Activated naive CD8-positive, alpha-beta T cell treated with anti-CD3 and anti-CD28 coated beads, Interleukin-2, amount 50 U/mL, for 24 hours (primary cell): ENCODE measurements around the gene PODXL.

Experiments used
- ATAC-seq: fragments of 150-1000 bp; cut with Tn5 transposase; one replicate; pipeline ENCODE4 v1.10.0; 2021
- DNase-seq: peaks from one replicate; pipeline ENCODE4 v3.0.0; 2021
- H3K27ac Mint-ChIP-seq: one replicate; pipeline ENCODE4 v1.8.0; 2021; ENCODE audit warnings: mild to moderate bottlenecking, mixed read lengths
- H3K27me3 Mint-ChIP-seq: one replicate; pipeline ENCODE4 v1.8.0; 2021; ENCODE audit warnings: mixed read lengths
- H3K36me3 Mint-ChIP-seq: one replicate; pipeline ENCODE4 v1.8.0; 2021; ENCODE audit warnings: low read depth, mixed read lengths
- H3K4me1 Mint-ChIP-seq: one replicate; pipeline ENCODE4 v1.8.0; 2021; ENCODE audit warnings: mixed read lengths
- H3K4me3 Mint-ChIP-seq: one replicate; pipeline ENCODE4 v1.8.0; 2021; ENCODE audit warnings: mild to moderate bottlenecking, moderate library complexity, mixed read lengths
- H3K9me3 Mint-ChIP-seq: one replicate; pipeline ENCODE4 v1.8.0; 2021; ENCODE audit warnings: mixed read lengths

PODXL gene

GRCh38 chr7:131533566-131534561 lies 22.6 kb downstream of the PODXL start:
- Mint-ChIP-seq H3K27me3 (no peaks in the 10 kb centered on the region), H3K9me3 (no peaks in the 10 kb centered on the region), H3K36me3 (no peaks in the 10 kb centered on the region), H3K4me3 (no peak overlapping the region), H3K4me1 (no peaks in the 10 kb centered on the region), H3K27ac (no peak overlapping the region)
- no peak for DNase-seq
- ATAC-seq = no peak

GRCh38 chr7:131533151-131533559 lies 23.3 kb downstream of the PODXL start:
- H3K9me3 Mint-ChIP-seq = no peaks in the 10 kb centered on the region
- H3K36me3 Mint-ChIP-seq = no peaks in the 10 kb centered on the region
- H3K4me1 Mint-ChIP-seq = no peaks in the 10 kb centered on the region
- ATAC-seq = no peak
- H3K4me3 Mint-ChIP-seq = no peak overlapping the region
- DNase-seq = no peak
- H3K27ac Mint-ChIP-seq = no peak overlapping the region
- H3K27me3 Mint-ChIP-seq = no peaks in the 10 kb centered on the region

- ATAC-seq = no peak
- Mint-ChIP-seq H3K36me3 (no peaks in the 10 kb centered on the region), H3K4me3 (no peak overlapping the region), H3K27ac (no peak overlapping the region), H3K27me3 (no peaks in the 10 kb centered on the region), H3K9me3 (no peaks in the 10 kb centered on the region), H3K4me1 (no peaks in the 10 kb centered on the region)
- DNase-seq = no peak
Measured at GRCh38 chr7:131532570-131533091, 23.8 kb downstream of the PODXL start.

- DNase-seq (no peak), ATAC-seq (no peak)
- Mint-ChIP-seq H3K27ac (no peak overlapping the region), H3K27me3 (peaks cover 2% of the 10 kb centered on the region), H3K36me3 (no peaks in the 10 kb centered on the region), H3K4me1 (no peaks in the 10 kb centered on the region), H3K9me3 (no peaks in the 10 kb centered on the region), H3K4me3 (no peak overlapping the region)
Measured at GRCh38 chr7:131530137-131530536, 26.3 kb downstream of the PODXL start.

DNA sequence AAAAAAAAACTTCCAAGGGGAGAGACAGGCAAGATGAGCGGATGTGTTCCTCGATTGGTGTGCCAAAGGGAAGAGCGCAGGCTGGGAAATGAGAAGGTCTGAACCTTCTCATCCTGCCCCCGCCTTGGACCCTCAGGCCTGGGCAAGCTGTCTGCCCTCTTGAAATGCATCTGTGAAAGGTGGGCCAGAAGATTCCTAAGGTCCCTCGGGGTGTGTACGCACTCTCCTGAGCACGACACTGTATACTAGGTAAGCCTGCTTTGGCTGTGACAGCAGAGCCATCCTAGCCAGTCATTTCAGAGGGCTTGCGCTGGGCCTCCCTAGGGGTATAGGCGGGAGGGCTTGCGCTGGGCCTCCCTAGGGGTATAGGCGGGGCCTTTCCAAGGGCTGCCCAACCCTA lies 26.8 kb downstream of the PODXL start:
- Mint-ChIP-seq H3K27me3 (peaks cover 4% of the 10 kb centered on the region), H3K9me3 (no peaks in the 10 kb centered on the region)

GRCh38 chr7:131529179-131529578 lies 27.2 kb downstream of the PODXL start:
- Mint-ChIP-seq H3K9me3 (no peaks in the 10 kb centered on the region), H3K4me1 (no peaks in the 10 kb centered on the region), H3K27me3 (peaks cover 5% of the 10 kb centered on the region), H3K4me3 (no peak overlapping the region), H3K27ac (no peak overlapping the region), H3K36me3 (no peaks in the 10 kb centered on the region)
- DNase-seq (no peak), ATAC-seq (no peak)

More for the DNA sequence above, 26.8 kb downstream of the PODXL start:
- no peaks in the 10 kb centered on the region for H3K4me1 Mint-ChIP-seq
- no peaks in the 10 kb centered on the region for H3K36me3 Mint-ChIP-seq
- no peak for DNase-seq
- no peak overlapping the region for H3K27ac Mint-ChIP-seq
- no peak overlapping the region for H3K4me3 Mint-ChIP-seq
- no peak for ATAC-seq

GRCh38 chr7:131527456-131527855 lies 29.0 kb downstream of the PODXL start:
- no peaks in the 10 kb centered on the region for H3K36me3 Mint-ChIP-seq
- H3K4me1 Mint-ChIP-seq = peaks cover 7% of the 10 kb centered on the region
- peaks cover 5% of the 10 kb centered on the region for H3K27me3 Mint-ChIP-seq
- DNase-seq (no peak), ATAC-seq (no peak)
- H3K27ac Mint-ChIP-seq = no peak overlapping the region
- no peaks in the 10 kb centered on the region for H3K9me3 Mint-ChIP-seq
- H3K4me3 Mint-ChIP-seq = no peak overlapping the region

DNA sequence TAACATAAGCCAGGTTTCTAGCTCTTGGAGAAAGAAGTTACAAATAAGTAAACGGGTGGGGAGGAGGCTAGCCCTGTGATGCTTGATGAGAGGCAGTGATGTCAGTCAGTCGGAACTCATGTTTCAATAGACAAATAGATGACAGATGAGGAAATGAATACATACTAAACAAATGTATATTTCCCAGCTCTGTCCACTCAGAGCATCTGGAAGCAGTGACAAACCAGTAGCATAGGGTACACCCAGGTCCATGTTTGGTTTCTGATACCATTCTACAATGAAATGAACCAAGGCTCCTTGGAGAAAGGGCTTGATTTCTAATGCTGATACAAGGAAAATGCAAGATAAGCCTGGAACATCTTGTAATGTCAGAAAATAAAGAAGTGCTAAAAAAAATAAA lies 30.6 kb downstream of the PODXL start:
- H3K9me3 Mint-ChIP-seq = no peaks in the 10 kb centered on the region
- no peak overlapping the region for H3K27ac Mint-ChIP-seq
- peaks cover 5% of the 10 kb centered on the region for H3K27me3 Mint-ChIP-seq
- DNase-seq (no peak), ATAC-seq (no peak)
- peaks cover 8% of the 10 kb centered on the region for H3K4me1 Mint-ChIP-seq
- H3K36me3 Mint-ChIP-seq = no peaks in the 10 kb centered on the region
- no peak overlapping the region for H3K4me3 Mint-ChIP-seq

GRCh38 chr7:131524703-131525102 lies 31.7 kb downstream of the PODXL start:
- Mint-ChIP-seq H3K27me3 (peaks cover 5% of the 10 kb centered on the region), H3K4me1 (peaks cover 8% of the 10 kb centered on the region), H3K9me3 (no peaks in the 10 kb centered on the region), H3K27ac (no peak overlapping the region), H3K36me3 (no peaks in the 10 kb centered on the region), H3K4me3 (no peak overlapping the region)
- ATAC-seq (no peak), DNase-seq (no peak)

DNA sequence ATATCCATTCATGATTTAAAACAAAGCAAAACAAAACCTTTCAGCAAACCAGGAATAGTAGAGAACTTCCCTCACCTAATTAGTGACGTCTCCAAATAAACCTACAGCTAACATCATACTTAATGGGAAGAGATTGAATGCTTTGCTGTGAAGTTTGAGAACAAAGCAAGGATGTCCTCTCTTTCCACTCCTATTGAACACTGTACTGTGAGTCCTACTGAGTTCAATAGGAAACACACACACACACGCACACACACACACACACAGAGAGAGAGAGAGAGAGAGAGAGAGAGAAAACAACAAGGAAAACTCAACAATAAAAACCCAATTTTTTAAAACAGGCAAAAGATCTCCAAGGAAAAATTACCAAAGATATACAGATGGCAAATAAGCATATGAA lies 32.3 kb downstream of the PODXL start:
- Mint-ChIP-seq H3K27me3 (peaks cover 5% of the 10 kb centered on the region), H3K27ac (no peak overlapping the region), H3K4me1 (peaks cover 8% of the 10 kb centered on the region), H3K9me3 (no peaks in the 10 kb centered on the region), H3K36me3 (no peaks in the 10 kb centered on the region), H3K4me3 (no peak overlapping the region)
- ATAC-seq (no peak), DNase-seq (no peak)

DNA sequence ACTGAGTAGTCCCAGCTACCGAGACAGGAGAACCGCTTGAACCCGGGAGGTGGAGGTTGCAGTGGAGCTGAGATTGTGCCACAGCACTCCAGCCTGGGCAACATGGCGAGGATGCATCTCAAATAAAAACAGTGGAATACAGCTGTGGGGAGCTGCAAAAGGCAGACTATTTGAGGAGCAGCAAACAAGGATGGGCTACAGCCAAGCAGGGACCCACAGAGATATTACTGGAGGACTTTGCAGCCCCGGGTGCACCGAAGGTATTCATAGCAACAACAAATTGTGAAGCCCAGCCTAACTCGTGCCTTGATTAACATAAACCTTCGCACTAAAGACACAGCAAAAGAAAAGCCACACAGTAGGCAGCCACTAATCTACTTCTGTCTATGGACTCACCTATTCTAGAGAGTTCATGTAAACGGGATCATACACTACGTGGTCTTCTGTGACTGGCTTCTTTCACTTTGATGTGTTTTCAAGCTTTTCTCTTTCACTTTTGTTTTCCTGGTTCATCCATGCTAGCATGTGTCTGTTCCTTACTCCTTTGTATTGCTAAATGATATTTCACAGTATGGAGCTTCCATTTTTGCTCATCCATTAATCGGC lies 34.0 kb downstream of the PODXL start:
- ATAC-seq (peak; percentile 73), DNase-seq (no peak)
- peaks cover 6% of the 10 kb centered on the region for H3K27me3 Mint-ChIP-seq
- no peaks in the 10 kb centered on the region for H3K9me3 Mint-ChIP-seq
- no peak overlapping the region for H3K27ac Mint-ChIP-seq
- H3K4me3 Mint-ChIP-seq = peak overlapping the region; percentile 18
- peaks cover 8% of the 10 kb centered on the region for H3K4me1 Mint-ChIP-seq
- H3K36me3 Mint-ChIP-seq = no peaks in the 10 kb centered on the region

GRCh38 chr7:131521651-131522163 lies 34.7 kb downstream of the PODXL start:
- H3K4me3 Mint-ChIP-seq = no peak overlapping the region
- ATAC-seq = no peak
- H3K9me3 Mint-ChIP-seq = no peaks in the 10 kb centered on the region
- peaks cover 7% of the 10 kb centered on the region for H3K27me3 Mint-ChIP-seq
- H3K4me1 Mint-ChIP-seq = peaks cover 8% of the 10 kb centered on the region
- no peaks in the 10 kb centered on the region for H3K36me3 Mint-ChIP-seq
- no peak overlapping the region for H3K27ac Mint-ChIP-seq
- DNase-seq = no peak

DNA sequence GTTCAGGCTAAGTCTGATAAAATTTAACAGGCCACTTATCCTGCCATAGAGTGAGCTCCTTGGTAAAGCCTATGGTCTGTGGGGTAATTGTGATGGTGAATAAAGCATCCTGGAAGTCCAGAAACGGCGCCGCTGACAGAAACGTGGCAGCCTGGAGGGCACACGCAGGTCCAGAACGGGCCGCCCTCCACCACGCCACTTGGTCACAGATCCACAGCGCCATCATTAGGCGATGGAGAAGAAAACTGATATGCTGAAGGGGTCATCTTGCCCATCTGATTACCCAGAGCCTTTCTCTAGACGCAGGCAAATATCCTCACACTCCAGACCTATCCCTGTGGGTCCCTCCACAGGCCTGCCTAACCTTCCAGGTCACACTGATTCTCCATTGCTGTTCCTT lies 37.8 kb downstream of the PODXL start:
- ATAC-seq (no peak), DNase-seq (no peak)
- H3K4me1 Mint-ChIP-seq = peaks cover 9% of the 10 kb centered on the region
- no peak overlapping the region for H3K27ac Mint-ChIP-seq
- no peaks in the 10 kb centered on the region for H3K9me3 Mint-ChIP-seq
- peaks cover 2% of the 10 kb centered on the region for H3K27me3 Mint-ChIP-seq
- H3K36me3 Mint-ChIP-seq = no peaks in the 10 kb centered on the region
- H3K4me3 Mint-ChIP-seq = no peak overlapping the region

DNA sequence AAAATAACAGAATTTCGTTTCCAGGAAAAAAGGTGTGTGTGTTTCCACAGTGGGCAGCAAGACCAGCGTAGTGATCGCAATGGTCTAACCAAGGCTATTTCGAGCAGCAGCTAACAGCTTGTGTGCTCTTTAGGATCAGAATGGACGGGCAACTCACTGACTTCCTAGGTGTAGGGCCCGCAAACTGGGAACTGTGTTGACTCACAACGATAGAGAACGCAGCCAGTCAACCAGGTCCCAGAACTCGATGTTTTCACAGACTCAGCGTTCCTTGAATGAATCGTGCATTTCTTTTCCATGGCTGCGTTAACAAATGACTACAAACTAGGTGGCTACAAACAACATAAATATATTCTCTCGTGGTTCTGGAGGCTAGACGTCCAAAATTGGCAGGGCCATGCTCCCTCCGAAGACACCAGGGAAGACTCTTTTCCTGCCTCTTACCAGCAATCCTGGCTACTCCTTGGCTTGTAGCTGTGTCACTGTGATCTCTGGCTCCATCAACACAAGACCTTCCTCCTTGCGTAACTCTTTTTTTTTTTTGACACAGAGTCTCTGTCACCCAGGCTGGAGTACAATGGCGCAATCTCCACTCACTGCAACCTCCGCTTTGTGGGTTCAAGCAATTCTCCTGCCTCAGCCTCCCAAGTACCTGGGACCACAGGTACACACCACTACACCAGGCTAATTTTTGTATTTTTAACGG lies 39.1 kb downstream of the PODXL start:
- no peak for DNase-seq
- Mint-ChIP-seq H3K4me1 (peaks cover 8% of the 10 kb centered on the region), H3K4me3 (no peak overlapping the region), H3K27ac (no peak overlapping the region), H3K27me3 (peaks cover 7% of the 10 kb centered on the region), H3K9me3 (no peaks in the 10 kb centered on the region), H3K36me3 (no peaks in the 10 kb centered on the region)
- no peak for ATAC-seq
